Testis (tissue), 3 donors: ENCODE data around the gene HOXD12. TPM values are rescaled to one million over a fixed set of nuclear protein-coding genes. Genes with fewer than 3 reads are reported as not detected.

Experiments used
- DNase-seq: peaks from one replicate; pipeline ENCODE4 v3.0.0-alpha.2; 2019
- H3K27ac ChIP-seq, 2 donors: fragments of 200-600 bp; sonication (generic); one replicate each; pipeline ENCODE4 v1.5.1; 2019
- H3K27me3 ChIP-seq: fragments of 200-600 bp; sonication (generic); one replicate; pipeline ENCODE4 v1.5.1; 2019
- H3K36me3 ChIP-seq: fragments of 200-600 bp; sonication (generic); one replicate; pipeline ENCODE4 v1.5.1; 2017; ENCODE audit warnings: low read depth; ENCODE audit errors: missing control alignments
- H3K4me1 ChIP-seq: fragments of 200-600 bp; sonication (generic); one replicate; pipeline ENCODE4 v1.5.1; 2019
- H3K4me3 ChIP-seq, 2 donors: fragments of 200-600 bp; sonication (generic); one replicate each; pipeline ENCODE4 v1.5.1; 2017 to 2019
- H3K9me3 ChIP-seq: fragments of 200-600 bp; sonication (generic); one replicate; pipeline ENCODE4 v1.5.1; 2017
- POLR2A ChIP-seq: fragments of 450-650 bp; IDR thresholded peaks from one replicate; pipeline ENCODE4 v1.6.1; 2017; ENCODE audit warnings: antibody characterized with exemption, mild to moderate bottlenecking, moderate library complexity
- WGBS, 2 donors: methylation state at CpG; one replicate each; pipeline ENCODE4 v1.1.5; 2018; 5-methylcytosine and 5-hydroxymethylcytosine counted together
- intact Hi-C: fragments of 100-400 bp; cut with DNase I; formaldehyde crosslinking; loops from one replicate; pipeline ENCODE4 v1.15.1; 2023; ENCODE audit warnings: low total_unique reads
- polyA plus RNA-seq: library from polyadenylated mRNA; stranded (reverse); fragments of 350-450 nt; fragmentation: Illumina TruSeq; extraction: RNeasy Lipid Tissue Mini Kit (QIAGEN cat#74804); gene quantifications from one replicate; pipeline ENCODE4 v1.2.3, GENCODE V29; 2014; ENCODE audit warnings: low read depth, low replicate concordance; ENCODE audit not compliant: insufficient read depth
- total RNA-seq, 2 donors: library from RNA; depleted of rRNA; stranded (reverse); fragments of >200 nt; gene quantifications; one replicate each; pipeline ENCODE4 v1.2.3, GENCODE V29; 2016
- TF ChIP-seq, protein P1 (sequence below), 3 experiments: fragments of 450-650 bp in 2 of 3; fragments of 200-600 bp in 1 of 3; sonication (generic) in 1 of 3; IDR thresholded peaks; one replicate each; pipeline ENCODE4 v1.5.1; 2016 to 2019; ENCODE audit warnings: antibody characterized with exemption in 3 of 3, mild to moderate bottlenecking in 2 of 3, moderate library complexity in 1 of 3

HOXD12 gene
- total and polyA plus RNA-seq, 3 donors from 2014 or later = not detected

DNA sequence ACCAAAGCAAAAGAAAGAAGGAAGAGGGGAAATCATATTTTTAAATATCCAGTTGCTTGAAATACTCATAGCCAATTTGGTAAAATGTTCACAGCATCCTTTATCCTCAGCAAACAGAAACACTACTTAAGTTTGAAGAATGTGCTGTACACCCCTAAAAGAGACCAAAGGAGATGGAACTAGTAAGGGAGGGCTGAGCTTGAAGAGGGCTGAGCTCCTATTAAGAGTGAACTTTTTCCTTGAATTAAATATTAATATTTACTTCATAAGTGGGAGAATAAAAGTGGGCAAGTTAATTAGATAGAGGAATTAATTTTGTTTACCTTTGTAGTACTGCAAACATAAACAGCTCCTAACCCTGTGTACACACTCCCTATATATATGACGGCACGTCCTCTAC lies 22.8 kb upstream of the HOXD12 start:
- Histone ChIP-seq H3K36me3 (no peaks in the 10 kb centered on the region), H3K27me3 (no peaks in the 10 kb centered on the region), H3K4me3 (no peak overlapping the region), H3K27ac (no peak overlapping the region), H3K4me1 (no peaks in the 10 kb centered on the region), H3K9me3 (no peaks in the 10 kb centered on the region)
- DNase-seq = no peak
- no peak for TF ChIP-seq POLR2A
- TF ChIP-seq, protein P1, sequence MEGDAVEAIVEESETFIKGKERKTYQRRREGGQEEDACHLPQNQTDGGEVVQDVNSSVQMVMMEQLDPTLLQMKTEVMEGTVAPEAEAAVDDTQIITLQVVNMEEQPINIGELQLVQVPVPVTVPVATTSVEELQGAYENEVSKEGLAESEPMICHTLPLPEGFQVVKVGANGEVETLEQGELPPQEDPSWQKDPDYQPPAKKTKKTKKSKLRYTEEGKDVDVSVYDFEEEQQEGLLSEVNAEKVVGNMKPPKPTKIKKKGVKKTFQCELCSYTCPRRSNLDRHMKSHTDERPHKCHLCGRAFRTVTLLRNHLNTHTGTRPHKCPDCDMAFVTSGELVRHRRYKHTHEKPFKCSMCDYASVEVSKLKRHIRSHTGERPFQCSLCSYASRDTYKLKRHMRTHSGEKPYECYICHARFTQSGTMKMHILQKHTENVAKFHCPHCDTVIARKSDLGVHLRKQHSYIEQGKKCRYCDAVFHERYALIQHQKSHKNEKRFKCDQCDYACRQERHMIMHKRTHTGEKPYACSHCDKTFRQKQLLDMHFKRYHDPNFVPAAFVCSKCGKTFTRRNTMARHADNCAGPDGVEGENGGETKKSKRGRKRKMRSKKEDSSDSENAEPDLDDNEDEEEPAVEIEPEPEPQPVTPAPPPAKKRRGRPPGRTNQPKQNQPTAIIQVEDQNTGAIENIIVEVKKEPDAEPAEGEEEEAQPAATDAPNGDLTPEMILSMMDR (IDR thresholded peaks at IDR 0.05) = no peak
- intact Hi-C loops = no loop called here
- WGBS, 2 donors = 33 to 47% methylated on average over 2 of the region's 2 CpGs

DNA sequence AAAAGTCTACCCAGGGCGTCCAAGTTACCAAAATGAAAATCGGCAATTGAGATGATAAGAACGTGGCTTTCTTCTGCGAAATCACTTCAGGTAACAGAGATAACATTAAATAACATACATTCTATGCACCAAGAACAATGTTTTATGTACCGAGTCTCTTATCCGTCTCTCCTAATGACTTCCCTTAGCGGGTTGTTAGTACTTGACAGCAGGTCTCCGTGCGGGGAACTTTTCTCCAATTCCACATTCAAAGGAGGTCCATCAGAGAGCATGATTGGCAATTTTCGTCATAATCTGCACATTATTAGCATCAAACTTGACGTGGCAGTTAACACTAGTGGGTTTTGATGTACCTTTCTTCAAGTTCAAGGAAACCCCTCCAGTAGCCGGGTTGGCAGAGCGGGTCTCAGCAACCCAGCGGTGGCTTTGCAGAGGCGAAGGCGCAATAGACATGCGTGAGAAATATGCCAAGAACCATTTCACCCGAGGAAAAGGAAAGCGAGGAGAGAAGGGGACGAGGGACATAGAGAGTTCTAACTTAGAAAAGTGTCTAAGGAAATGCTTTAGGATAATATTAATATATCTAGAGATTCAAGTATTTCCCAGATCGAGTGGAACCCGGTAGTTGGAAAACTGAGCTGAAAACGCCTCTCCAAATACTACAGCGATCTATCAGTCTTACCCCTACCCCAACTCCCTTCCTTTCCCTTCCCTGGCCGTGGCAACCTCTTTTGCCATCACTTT lies 20.9 kb upstream of the HOXD12 start:
- 8 to 10% methylated on average over 25 of the region's 25 CpGs for WGBS, 2 donors
- H3K9me3 ChIP-seq = no peaks in the 10 kb centered on the region
- no peak overlapping the region for H3K27ac ChIP-seq
- TF ChIP-seq, protein P1 (IDR thresholded peaks at IDR 0.05) = no peak
- TF ChIP-seq POLR2A = no peak
- no peaks in the 10 kb centered on the region for H3K4me1 ChIP-seq
- DNase-seq = no peak
- peak overlapping the region; percentile 46 to 50 for H3K4me3 ChIP-seq
- no peaks in the 10 kb centered on the region for H3K36me3 ChIP-seq
- intact Hi-C loops = no loop called here
- no peaks in the 10 kb centered on the region for H3K27me3 ChIP-seq

DNA sequence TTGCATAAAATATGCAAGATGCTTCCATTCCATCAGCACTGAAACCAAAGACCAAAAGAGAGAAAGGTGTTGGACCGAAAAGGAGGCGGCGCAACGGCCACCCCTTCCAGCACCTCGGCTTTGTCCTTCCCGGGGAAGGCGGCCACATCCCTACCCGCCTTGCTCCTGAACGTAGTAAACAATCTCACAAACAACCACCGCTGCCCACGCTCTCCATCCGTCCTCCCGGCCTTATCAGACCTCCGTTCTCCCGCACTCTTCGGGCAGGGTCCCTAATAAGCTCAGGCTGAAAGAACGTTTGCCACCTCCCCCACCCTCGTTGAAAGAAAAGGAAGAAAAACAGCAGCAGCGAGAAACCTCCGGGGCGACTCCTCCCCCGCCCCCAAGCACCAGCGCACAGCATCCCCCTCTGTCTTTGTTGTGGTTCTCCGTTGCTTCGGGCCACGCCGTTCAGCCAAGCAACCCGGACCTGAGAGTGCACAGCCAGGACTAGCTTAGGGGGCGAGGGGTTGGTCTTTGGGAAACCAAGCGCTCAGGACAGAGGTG lies 20.2 kb upstream of the HOXD12 start:
- intact Hi-C loops = no loop called here
- no peaks in the 10 kb centered on the region for H3K27me3 ChIP-seq
- TF ChIP-seq, protein P1 (IDR thresholded peaks at IDR 0.05) = no peak
- TF ChIP-seq POLR2A = no peak
- H3K4me3 ChIP-seq = peak overlapping the region; percentile 46 to 50
- no peak overlapping the region for H3K27ac ChIP-seq
- DNase-seq = peak; percentile 35
- 8 to 9% methylated on average over 30 of the region's 30 CpGs for WGBS, 2 donors
- no peaks in the 10 kb centered on the region for H3K4me1 ChIP-seq
- H3K36me3 ChIP-seq = no peaks in the 10 kb centered on the region
- no peaks in the 10 kb centered on the region for H3K9me3 ChIP-seq

DNA sequence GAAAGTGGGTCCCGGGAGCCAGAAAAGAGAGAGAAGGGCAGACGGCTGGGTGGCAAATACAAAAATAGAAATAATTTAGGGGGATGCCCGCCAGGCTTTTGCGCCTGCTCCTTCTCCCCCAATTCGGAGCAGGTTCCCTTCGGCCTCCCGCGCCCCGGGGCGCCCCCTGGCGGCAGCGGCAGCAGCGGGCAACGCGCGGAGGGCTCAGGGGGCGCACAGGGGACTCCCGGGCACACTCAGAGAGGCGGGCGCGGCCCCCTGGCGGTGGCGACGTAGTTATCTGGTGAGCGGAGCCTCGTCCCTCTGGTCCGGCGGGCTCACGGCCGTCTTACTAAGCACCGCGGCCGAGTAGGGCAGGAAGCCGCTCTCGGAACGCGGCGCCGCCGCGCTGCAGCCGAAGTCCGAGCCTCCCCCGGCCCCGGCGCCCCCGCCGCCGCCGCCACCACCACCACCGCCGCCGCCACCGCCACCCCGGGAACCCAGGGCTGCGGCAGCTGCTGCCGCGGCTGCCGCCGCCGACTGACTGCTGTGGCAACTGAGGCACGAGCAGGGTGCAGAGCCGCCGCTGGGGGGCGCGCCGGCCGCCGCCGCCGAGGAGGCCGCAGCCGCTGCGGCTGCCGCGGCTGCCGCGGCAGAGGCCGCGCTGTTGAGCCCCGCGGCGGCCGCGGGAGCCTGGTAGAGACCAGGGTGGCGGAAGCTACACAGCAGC lies 19.6 kb upstream of the HOXD12 start:
- Histone ChIP-seq H3K36me3 (no peaks in the 10 kb centered on the region), H3K4me1 (no peaks in the 10 kb centered on the region), H3K27me3 (no peaks in the 10 kb centered on the region), H3K27ac (no peak overlapping the region), H3K9me3 (no peaks in the 10 kb centered on the region), H3K4me3 (peak overlapping the region; percentile 46 to 50)
- DNase-seq = peak; percentile 67
- intact Hi-C loops = loop anchor here (10.0 kb wide), 1 partner anchor 395 kb away; no protein-coding TSS in a partner anchor
- WGBS, 2 donors = 0 to 1% methylated on average over 16 to 38 of the region's 86 CpGs
- TF ChIP-seq POLR2A = no peak
- TF ChIP-seq, protein P1 (IDR thresholded peaks at IDR 0.05) = peak; percentile 28 to 76 (median 48)
